ENCODE results near the gene FOXR1.

- TF ChIP-seq CTCF (IDR thresholded peaks at IDR 0.05) (no peak), POLR2A (IDR thresholded peaks at IDR 0.05) (no peak), POLR2AphosphoS5 (IDR thresholded peaks at IDR 0.05) (no peak)
These were observed 8.8 kb downstream of the FOXR1 start for GRCh38 chr11:118980191-118980881.
